ENCODE results near the gene ATP13A2. TPM values are rescaled to one million over a fixed set of nuclear protein-coding genes. Genes with fewer than 3 reads are reported as not detected.

ATP13A2 gene
- total RNA-seq, 3 donors from 2014 or later (not counting 1 experiment from before 2014, with no cell fraction given) = 38.7 to 53.6 (median 42.8) TPM

DNA sequence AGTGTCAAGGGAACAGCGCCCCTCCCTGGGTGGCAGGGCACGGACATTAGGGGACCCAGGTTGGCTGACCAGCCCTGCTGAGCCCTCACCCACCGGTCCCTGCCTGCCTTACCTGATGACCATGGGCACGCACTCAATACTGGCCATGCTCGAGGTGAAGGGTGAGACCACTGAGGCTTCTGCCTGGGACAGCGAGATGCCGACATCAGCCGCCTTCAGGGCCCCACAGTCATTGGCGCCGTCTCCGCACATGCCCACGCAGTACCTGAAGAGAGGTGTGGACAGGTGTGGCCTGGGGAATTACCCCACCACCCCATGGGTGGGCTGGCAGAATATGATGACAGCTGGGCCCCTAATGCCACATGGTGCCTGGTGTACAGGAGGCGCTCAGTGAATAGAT is 23.5 kb downstream of the ATP13A2 start:
- H3K36me3 Mint-ChIP-seq = no peaks in the 10 kb centered on the region
- peaks cover 0 to 3% of the 10 kb centered on the region in 2 donors for H3K4me1 Mint-ChIP-seq
- H3K9me3 ChIP-seq (ENCODE audit: control insufficient read depth, insufficient read depth, low read length) = no peaks in the 10 kb centered on the region
- no peak overlapping the region for H3K4me3 ChIP-seq (ENCODE audit: low read length)
- ATAC-seq (no peak), DNase-seq (no peak)
- no peak overlapping the region for H3K27ac Mint-ChIP-seq
- H3K27me3 ChIP-seq (ENCODE audit: control insufficient read depth, insufficient read depth, low read length) = no peaks in the 10 kb centered on the region
- intact Hi-C loops (cut with micrococcal nuclease) = no loop called here
- peaks cover 16% of the 10 kb centered on the region for H3K36me3 ChIP-seq (ENCODE audit: control insufficient read depth, insufficient read depth, low read length)
- no peaks in the 10 kb centered on the region for H3K9me3 Mint-ChIP-seq
- no peaks in the 10 kb centered on the region for H3K4me1 ChIP-seq (ENCODE audit: control insufficient read depth, insufficient read depth, low read length)
- H3K4me3 Mint-ChIP-seq = no peak overlapping the region
- 89% methylated on average over 11 of the region's 13 CpGs for WGBS (ENCODE audit: insufficient coverage)
- peaks cover 3 to 4% of the 10 kb centered on the region in 2 donors for H3K27me3 Mint-ChIP-seq (ENCODE audit: low read depth in 2 of 2)
- no peak for TF ChIP-seq CTCF (IDR thresholded peaks at IDR 0.05)
- H3K27ac ChIP-seq (ENCODE audit: low read length) = no peak overlapping the region

DNA sequence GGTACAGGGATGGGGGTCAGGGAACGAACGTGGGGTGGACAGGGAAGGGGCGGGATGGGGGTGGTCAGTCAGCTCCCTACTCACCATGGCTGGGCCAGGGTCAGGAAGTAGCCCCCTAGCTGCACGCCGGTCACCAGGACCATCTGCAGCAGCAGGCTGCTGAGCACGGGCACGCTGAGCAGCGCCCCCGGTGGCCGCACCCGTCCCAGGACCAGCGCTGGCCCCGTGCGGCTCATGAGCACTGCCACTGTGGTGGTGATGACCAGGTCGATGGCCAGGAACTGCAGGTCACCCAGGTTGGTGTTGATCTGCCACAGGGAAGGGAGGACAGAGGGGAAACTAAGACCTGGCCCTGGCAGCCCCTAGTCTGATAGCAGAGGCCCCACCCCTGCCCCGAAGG is 24.8 kb downstream of the ATP13A2 start:
- H3K4me3 ChIP-seq (ENCODE audit: low read length) = no peak overlapping the region
- intact Hi-C loops (cut with micrococcal nuclease) = no loop called here

DNA sequence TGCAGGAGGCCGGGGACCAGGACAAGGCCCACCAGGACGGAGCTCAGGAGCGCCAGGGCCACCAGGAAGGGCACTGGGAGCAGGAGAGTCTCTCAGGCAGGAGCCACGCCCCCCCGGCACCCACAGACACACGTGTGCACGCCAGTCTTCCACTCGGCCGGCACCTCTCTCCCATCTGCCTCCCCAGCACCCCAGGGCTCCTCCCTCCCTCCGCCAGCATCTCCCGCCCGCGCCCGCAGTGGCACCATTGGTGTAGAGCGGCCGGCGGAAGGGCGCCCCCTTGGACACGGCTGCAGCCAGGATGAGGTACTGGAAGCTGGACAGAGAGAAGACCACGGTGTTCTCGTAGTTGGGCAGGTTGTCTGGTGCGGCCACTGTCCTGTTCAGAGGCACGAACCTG is 25.2 kb downstream of the ATP13A2 start:
- Mint-ChIP-seq H3K27me3 (ENCODE audit: low read depth in 2 of 2) (peaks cover 9 to 13% of the 10 kb centered on the region in 2 donors), H3K4me3 (no peak overlapping the region), H3K9me3 (no peaks in the 10 kb centered on the region), H3K36me3 (peaks cover 1% of the 10 kb centered on the region), H3K27ac (no peak overlapping the region), H3K4me1 (peaks cover 0 to 5% of the 10 kb centered on the region in 2 donors)
- Histone ChIP-seq H3K4me1 (ENCODE audit: control insufficient read depth, insufficient read depth, low read length) (no peaks in the 10 kb centered on the region), H3K27me3 (ENCODE audit: control insufficient read depth, insufficient read depth, low read length) (no peaks in the 10 kb centered on the region), H3K9me3 (ENCODE audit: control insufficient read depth, insufficient read depth, low read length) (no peaks in the 10 kb centered on the region), H3K4me3 (ENCODE audit: low read length) (no peak overlapping the region), H3K36me3 (ENCODE audit: control insufficient read depth, insufficient read depth, low read length) (peaks cover 16% of the 10 kb centered on the region), H3K27ac (ENCODE audit: low read length) (no peak overlapping the region)
- WGBS (ENCODE audit: insufficient coverage) = 89% methylated on average over 23 of the region's 23 CpGs
- TF ChIP-seq CTCF (IDR thresholded peaks at IDR 0.05) = no peak
- intact Hi-C loops (cut with micrococcal nuclease) = no loop called here
- no peak for DNase-seq
- ATAC-seq = no peak

More for the DNA sequence above, 24.8 kb downstream of the ATP13A2 start:
- Histone ChIP-seq H3K27ac (ENCODE audit: low read length) (no peak overlapping the region), H3K36me3 (ENCODE audit: control insufficient read depth, insufficient read depth, low read length) (peaks cover 16% of the 10 kb centered on the region), H3K4me1 (ENCODE audit: control insufficient read depth, insufficient read depth, low read length) (no peaks in the 10 kb centered on the region), H3K9me3 (ENCODE audit: control insufficient read depth, insufficient read depth, low read length) (no peaks in the 10 kb centered on the region), H3K27me3 (ENCODE audit: control insufficient read depth, insufficient read depth, low read length) (no peaks in the 10 kb centered on the region)
- no peak overlapping the region for H3K27ac Mint-ChIP-seq
- H3K27me3 Mint-ChIP-seq (ENCODE audit: low read depth in 2 of 2) = peaks cover 8 to 11% of the 10 kb centered on the region in 2 donors
- DNase-seq (no peak), ATAC-seq (no peak)
- 95% methylated on average over 16 of the region's 16 CpGs for WGBS (ENCODE audit: insufficient coverage)
- TF ChIP-seq CTCF (IDR thresholded peaks at IDR 0.05) = no peak
- no peak overlapping the region for H3K4me3 Mint-ChIP-seq
- H3K9me3 Mint-ChIP-seq = no peaks in the 10 kb centered on the region
- no peaks in the 10 kb centered on the region for H3K36me3 Mint-ChIP-seq
- peaks cover 0 to 5% of the 10 kb centered on the region in 2 donors for H3K4me1 Mint-ChIP-seq

- H3K9me3 Mint-ChIP-seq = no peaks in the 10 kb centered on the region
- no peak overlapping the region for H3K27ac Mint-ChIP-seq
- intact Hi-C loops (cut with micrococcal nuclease) = no loop called here
- peaks cover 14 to 18% of the 10 kb centered on the region in 2 donors for H3K27me3 Mint-ChIP-seq (ENCODE audit: low read depth in 2 of 2)
- peaks cover 6% of the 10 kb centered on the region for H3K36me3 Mint-ChIP-seq
- Histone ChIP-seq H3K4me1 (ENCODE audit: control insufficient read depth, insufficient read depth, low read length) (no peaks in the 10 kb centered on the region), H3K4me3 (ENCODE audit: low read length) (no peak overlapping the region), H3K9me3 (ENCODE audit: control insufficient read depth, insufficient read depth, low read length) (no peaks in the 10 kb centered on the region), H3K36me3 (ENCODE audit: control insufficient read depth, insufficient read depth, low read length) (peaks cover 16% of the 10 kb centered on the region), H3K27ac (ENCODE audit: low read length) (no peak overlapping the region), H3K27me3 (ENCODE audit: control insufficient read depth, insufficient read depth, low read length) (peaks cover 1% of the 10 kb centered on the region)
- H3K4me1 Mint-ChIP-seq = peaks cover 0 to 10% of the 10 kb centered on the region in 2 donors
- H3K4me3 Mint-ChIP-seq = no peak overlapping the region
- no peak for TF ChIP-seq CTCF (IDR thresholded peaks at IDR 0.05)
- WGBS (ENCODE audit: insufficient coverage) = 93% methylated on average over 19 of the region's 19 CpGs
- DNase-seq (no peak), ATAC-seq (no peak)
Measured at GRCh38 chr1:16986113-16986512, 25.6 kb downstream of the ATP13A2 start.

Measured in natural killer cell (primary cell).